HEK293 (cell line): ENCODE results near the gene DNAJC2.

Experiments used
- GFI1B ChIP-seq: fragments of 450-650 bp; formaldehyde crosslinking; IDR thresholded peaks from 2 replicates; pipeline ENCODE4 v1.5.1; 2016; ENCODE audit warnings: missing biosample characterization, missing genetic modification characterization
- IKZF3 ChIP-seq: fragments of 450-650 bp; IDR thresholded peaks from 2 replicates; pipeline ENCODE4 v1.5.0; 2018; ENCODE audit warnings: missing biosample characterization, mild to moderate bottlenecking, missing genetic modification characterization, moderate library complexity
- MYNN ChIP-seq: fragments of 450-650 bp; formaldehyde crosslinking; IDR thresholded peaks from 2 replicates; pipeline ENCODE4 v1.5.1; 2016; ENCODE audit warnings: missing biosample characterization, missing genetic modification characterization, borderline replicate concordance
- OSR2 ChIP-seq: fragments of 450-650 bp; formaldehyde crosslinking; IDR thresholded peaks from 2 replicates; pipeline ENCODE4 v1.5.1; 2016; ENCODE audit warnings: missing biosample characterization, missing genetic modification characterization
- PATZ1 ChIP-seq: fragments of 450-650 bp; formaldehyde crosslinking; IDR thresholded peaks from 2 replicates; pipeline ENCODE4 v1.5.1; 2016; ENCODE audit warnings: missing biosample characterization, missing genetic modification characterization
- PRDM6 ChIP-seq: fragments of 450-650 bp; formaldehyde crosslinking; IDR thresholded peaks from 2 replicates; pipeline ENCODE4 v1.5.1; 2017; ENCODE audit warnings: missing biosample characterization, missing genetic modification characterization
- REST ChIP-seq: fragments of 450-650 bp; formaldehyde crosslinking; IDR thresholded peaks from 2 replicates; pipeline ENCODE4 v1.5.1; 2016; ENCODE audit warnings: missing biosample characterization, missing genetic modification characterization
- SCRT1 ChIP-seq: fragments of 450-650 bp; formaldehyde crosslinking; IDR thresholded peaks from 2 replicates; pipeline ENCODE4 v1.5.1; 2016; ENCODE audit warnings: missing biosample characterization, missing genetic modification characterization, borderline replicate concordance
- YY2 ChIP-seq: fragments of 450-650 bp; formaldehyde crosslinking; IDR thresholded peaks from 2 replicates; pipeline ENCODE4 v1.5.1; 2016; ENCODE audit warnings: missing biosample characterization, missing genetic modification characterization
- ZBTB17 ChIP-seq: fragments of 450-650 bp; formaldehyde crosslinking; IDR thresholded peaks from 2 replicates; pipeline ENCODE4 v1.5.1; 2016; ENCODE audit warnings: missing biosample characterization, missing genetic modification characterization
- ZNF114 ChIP-seq: fragments of 450-650 bp; formaldehyde crosslinking; IDR thresholded peaks from 2 replicates; pipeline ENCODE4 v1.5.0; 2017; ENCODE audit warnings: missing biosample characterization, missing genetic modification characterization
- ZNF121 ChIP-seq: fragments of 450-650 bp; formaldehyde crosslinking; IDR thresholded peaks from 2 replicates; pipeline ENCODE4 v1.5.1; 2016; ENCODE audit warnings: missing biosample characterization, missing genetic modification characterization
- ZNF214 ChIP-seq: fragments of 450-650 bp; formaldehyde crosslinking; IDR thresholded peaks from 2 replicates; pipeline ENCODE4 v1.5.1; 2017; ENCODE audit warnings: missing biosample characterization, mild to moderate bottlenecking, missing genetic modification characterization, borderline replicate concordance
- ZNF274 ChIP-seq, 2 experiments: fragments of 200-500 bp in 1 of 2; fragments of 450-650 bp in 1 of 2; sonication (Bioruptor generic) in 1 of 2; formaldehyde crosslinking in 1 of 2; IDR thresholded peaks; 2 replicates each; pipeline versions ENCODE4 v1.5.1 to v1.6.1; 2014 to 2016; ENCODE audit warnings: borderline replicate concordance in 1 of 2, inconsistent platforms in 1 of 2, low read length in 1 of 2, missing biosample characterization in 1 of 2, missing genetic modification characterization in 1 of 2
- ZNF354C ChIP-seq: fragments of 450-650 bp; formaldehyde crosslinking; IDR thresholded peaks from 2 replicates; pipeline ENCODE4 v1.5.1; 2016; ENCODE audit warnings: missing biosample characterization, missing genetic modification characterization, low read depth, borderline replicate concordance
- ZNF391 ChIP-seq: fragments of 450-650 bp; formaldehyde crosslinking; IDR thresholded peaks from 2 replicates; pipeline ENCODE4 v1.5.1; 2016; ENCODE audit warnings: low read depth, missing biosample characterization, missing genetic modification characterization, borderline replicate concordance
- ZNF433 ChIP-seq: fragments of 450-650 bp; formaldehyde crosslinking; IDR thresholded peaks from 2 replicates; pipeline ENCODE4 v1.5.1; 2016; ENCODE audit warnings: missing biosample characterization, missing genetic modification characterization, low read depth
- ZNF514 ChIP-seq: fragments of 450-650 bp; formaldehyde crosslinking; IDR thresholded peaks from 2 replicates; pipeline ENCODE4 v1.5.1; 2016; ENCODE audit warnings: missing biosample characterization, missing genetic modification characterization
- ZNF549 ChIP-seq: fragments of 450-650 bp; IDR thresholded peaks from 2 replicates; pipeline ENCODE4 v1.5.1; 2018; ENCODE audit warnings: missing biosample characterization, missing genetic modification characterization, mild to moderate bottlenecking, inconsistent platforms, moderate library complexity
- ZNF558 ChIP-seq: fragments of 450-650 bp; formaldehyde crosslinking; IDR thresholded peaks from 2 replicates; pipeline ENCODE4 v1.5.1; 2016; ENCODE audit warnings: missing biosample characterization, missing genetic modification characterization
- ZNF596 ChIP-seq: fragments of 450-650 bp; IDR thresholded peaks from 2 replicates; pipeline ENCODE4 v1.5.0; 2018; ENCODE audit warnings: missing biosample characterization, mild to moderate bottlenecking, missing genetic modification characterization, moderate library complexity
- ZNF629 ChIP-seq: fragments of 450-650 bp; formaldehyde crosslinking; IDR thresholded peaks from 2 replicates; pipeline ENCODE4 v1.5.1; 2017; ENCODE audit warnings: missing biosample characterization, missing genetic modification characterization
- ZNF639 ChIP-seq: fragments of 450-650 bp; formaldehyde crosslinking; IDR thresholded peaks from 2 replicates; pipeline ENCODE4 v1.5.1; 2016; ENCODE audit warnings: missing biosample characterization, missing genetic modification characterization
- ZNF654 ChIP-seq: fragments of 450-650 bp; formaldehyde crosslinking; IDR thresholded peaks from 2 replicates; pipeline ENCODE4 v1.5.1; 2016; ENCODE audit warnings: low read depth, missing biosample characterization, missing genetic modification characterization
- ZNF692 ChIP-seq: fragments of 450-650 bp; formaldehyde crosslinking; IDR thresholded peaks from 2 replicates; pipeline ENCODE4 v1.5.1; 2016; ENCODE audit warnings: missing biosample characterization, missing genetic modification characterization
- ZNF776 ChIP-seq: fragments of 450-650 bp; formaldehyde crosslinking; IDR thresholded peaks from 2 replicates; pipeline ENCODE4 v1.5.0; 2017; ENCODE audit warnings: missing biosample characterization, missing genetic modification characterization, borderline replicate concordance
- ZXDB ChIP-seq: fragments of 450-650 bp; formaldehyde crosslinking; IDR thresholded peaks from 2 replicates; pipeline ENCODE4 v1.5.1; 2016; ENCODE audit warnings: missing biosample characterization, missing genetic modification characterization

The DNAJC2 gene

GRCh38 chr7:103296901-103297836 lies 47.4 kb downstream of the DNAJC2 start, which contains the start of gene PMPCB (continued):
- TF ChIP-seq REST (tag by site-specific recombination) (0 out of 2 replicates have a peak, but pooled peaks have one; percentile 42), ZNF354C (tag by site-specific recombination) (no peak), ZNF514 (no peak), MYNN (no peak), ZNF639 (tag by site-specific recombination) (peak; percentile 87), ZBTB17 (tag by site-specific recombination) (peak; percentile 81), IKZF3 (no peak), GFI1B (no peak), PRDM6 (tag by site-specific recombination) (no peak), ZNF214 (no peak), ZNF391 (tag by site-specific recombination) (peak; percentile 82; the same call in 1 of the 2 replicates), ZNF558 (tag by site-specific recombination) (0 out of 2 replicates have a peak, but pooled peaks have one; percentile 38), PATZ1 (tag by site-specific recombination) (peak; percentile 56), ZNF433 (tag by site-specific recombination) (no peak), ZNF692 (tag by site-specific recombination) (peak; percentile 76), SCRT1 (tag by site-specific recombination) (no peak), ZNF629 (peak; percentile 81), ZNF549 (tag by site-specific recombination) (no peak), OSR2 (tag by site-specific recombination) (no peak), ZNF274 (IDR thresholded peaks at IDR 0.05; ENCODE audit: low read length) (no peak), ZNF274 (tag by site-specific recombination; IDR thresholded peaks at IDR 0.05; ENCODE audit: borderline replicate concordance) (no peak), YY2 (tag by site-specific recombination) (peak; percentile 95), ZNF654 (tag by site-specific recombination) (peak; percentile 83), ZNF114 (tag by site-specific recombination) (no peak), ZXDB (tag by site-specific recombination) (peak; percentile 83), ZNF596 (tag by site-specific recombination) (no peak), ZNF121 (no peak), ZNF776 (tag by site-specific recombination) (no peak)
